B cell (primary cell): ENCODE measurements around the gene NELL1. TPM values are rescaled to one million over a fixed set of nuclear protein-coding genes. Genes with fewer than 3 reads are reported as not detected.
"Not testable (repeated sequence)": the region's sequence is repeated elsewhere in the genome, so short reads cannot be mapped to it uniquely, and the experiment has no call there.

Source experiments
- ATAC-seq: fragments of 200-7000 bp; cut with Tn5 transposase; one replicate; pipeline ENCODE4 v1.10.0; 2021; ENCODE audit warnings: low read depth, mild to moderate bottlenecking, moderate number of reproducible peaks, moderate library complexity
- CTCF ChIA-PET: fragments of 350-600 bp; sonication (Branson Sonifier 250); formaldehyde crosslinking; loops from one replicate; lab custom pipeline; 2021; ENCODE audit warnings: antibody characterized with exemption, inconsistent platforms; lab: Charles Lee
- POLR2A ChIA-PET: fragments of 350-600 bp; sonication (Branson Sonifier 250); formaldehyde crosslinking; loops from one replicate; lab custom pipeline; 2021; ENCODE audit warnings: antibody characterized with exemption; lab: Charles Lee
- DNase-seq: peaks from one replicate; pipeline ENCODE4 v3.0.0; 2013
- H2AFZ ChIP-seq: 2 replicates; pipeline ENCODE4 v1.6.1; 2012; ENCODE audit warnings: mild to moderate bottlenecking, low read depth, low read length; ENCODE audit not compliant: insufficient read depth, poor library complexity, severe bottlenecking
- H3K27ac ChIP-seq, 2 donors: 1 replicate in 1 of 2; 2 replicates in 1 of 2; pipeline ENCODE4 v1.5.1; 2012 to 2013; ENCODE audit warnings: low read length in 2 of 2, mild to moderate bottlenecking in 2 of 2, moderate library complexity in 1 of 2
- H3K27me3 ChIP-seq, 4 experiments: fragments of 200-600 bp in 1 of 4; sonication (generic) in 1 of 4; replicated peaks in 1 of 4; 1 replicate in 2 of 4; 2 replicates in 2 of 4; pipeline versions ENCODE4 v1.6.1 to v1.7.0; 2013 to 2016; ENCODE audit warnings: low read length in 3 of 4, mild to moderate bottlenecking in 2 of 4, mixed read lengths in 1 of 4, moderate library complexity in 1 of 4; ENCODE audit not compliant: insufficient read depth in 4 of 4, control insufficient read depth in 3 of 4; ENCODE audit errors: control extremely low read depth in 1 of 4
- H3K36me3 ChIP-seq, 2 experiments: replicated peaks in 1 of 2; 1 replicate in 1 of 2; 2 replicates in 1 of 2; pipeline versions ENCODE4 v1.6.1 to v1.7.1; 2013; ENCODE audit warnings: low read length in 1 of 2; ENCODE audit not compliant: insufficient read depth in 2 of 2, control insufficient read depth in 1 of 2; ENCODE audit errors: control extremely low read depth in 1 of 2, extremely low read depth in 1 of 2
- H3K4me1 ChIP-seq, 2 donors: fragments of 200-600 bp in 1 of 2; sonication (generic) in 1 of 2; 1 replicate in 1 of 2; 2 replicates in 1 of 2; pipeline versions ENCODE4 v1.5.1 to v1.6.1; 2013 to 2017; ENCODE audit warnings: low read length in 2 of 2; ENCODE audit not compliant: control insufficient read depth in 2 of 2, insufficient read depth in 2 of 2
- H3K4me2 ChIP-seq: replicated peaks from 2 replicates; pipeline ENCODE3; 2012; ENCODE audit warnings: mild to moderate bottlenecking, low read depth, low read length; ENCODE audit not compliant: poor library complexity, severe bottlenecking
- H3K4me3 ChIP-seq, 5 experiments: fragments of 200-600 bp in 1 of 5; sonication (generic) in 1 of 5; 1 replicate in 3 of 5; 2 replicates in 2 of 5; pipeline versions ENCODE4 v1.5.1 to v1.7.0; 2011 to 2016; ENCODE audit warnings: low read length in 4 of 5, mild to moderate bottlenecking in 4 of 5, low read depth in 2 of 5, control low read depth in 1 of 5, moderate library complexity in 1 of 5; ENCODE audit not compliant: insufficient read depth in 1 of 5; ENCODE audit errors: control extremely low read depth in 1 of 5, extremely low read depth in 1 of 5
- H3K79me2 ChIP-seq: fragments of 200-600 bp; sonication (generic); one replicate; pipeline ENCODE4 v1.6.0; 2016; ENCODE audit warnings: low read length; ENCODE audit not compliant: control insufficient read depth, insufficient read depth
- H3K9ac ChIP-seq: fragments of 200-600 bp; sonication (generic); 2 replicates; pipeline ENCODE4 v1.6.1; 2017; ENCODE audit warnings: mild to moderate bottlenecking, low read length, moderate library complexity
- H3K9me3 ChIP-seq, 3 donors: one replicate each; pipeline versions ENCODE4 v1.6.1 to v1.7.1; 2013; ENCODE audit warnings: low read length in 2 of 3; ENCODE audit not compliant: control insufficient read depth in 2 of 3, insufficient read depth in 1 of 3; ENCODE audit errors: control extremely low read depth in 1 of 3
- H4K20me1 ChIP-seq: 2 replicates; pipeline ENCODE4 v1.6.0; 2012; ENCODE audit warnings: mild to moderate bottlenecking, low read length; ENCODE audit not compliant: insufficient read depth, control insufficient read depth, poor library complexity, severe bottlenecking
- H3K27ac Mint-ChIP-seq: one replicate; pipeline ENCODE4 v1.8.0; 2021; ENCODE audit warnings: mixed read lengths
- H3K27me3 Mint-ChIP-seq: one replicate; pipeline ENCODE4 v1.8.0; 2021; ENCODE audit warnings: mixed read lengths
- H3K4me1 Mint-ChIP-seq: one replicate; pipeline ENCODE4 v1.8.0; 2021; ENCODE audit warnings: mixed read lengths
- H3K4me3 Mint-ChIP-seq: one replicate; pipeline ENCODE4 v1.8.0; 2021; ENCODE audit warnings: mixed read lengths
- H3K9me3 Mint-ChIP-seq: one replicate; pipeline ENCODE4 v1.8.0; 2022; ENCODE audit warnings: mixed read lengths; ENCODE audit not compliant: insufficient read depth
- CTCF ChIP-seq: fragments of 200-600 bp; IDR thresholded peaks from one replicate; pipeline ENCODE4 v1.8.0; 2022; ENCODE audit warnings: antibody characterized with exemption, mild to moderate bottlenecking
- EZH2 ChIP-seq: IDR thresholded peaks from 2 replicates; pipeline ENCODE4 v1.6.1; 2012; ENCODE audit warnings: borderline replicate concordance, low read depth, mild to moderate bottlenecking, moderate library complexity, low read length; ENCODE audit not compliant: insufficient read depth, poor library complexity, severe bottlenecking
- WGBS: methylation state at CpG from one replicate; pipeline ENCODE4 v1.1.5; 2013; ENCODE audit warnings: missing lambda C conversion rate; ENCODE audit not compliant: insufficient coverage; 5-methylcytosine and 5-hydroxymethylcytosine counted together
- intact Hi-C: fragments of 100-400 bp; cut with micrococcal nuclease; formaldehyde crosslinking; loops from one replicate; pipeline ENCODE4 v1.10.0; 2022
- polyA plus RNA-seq: library from polyadenylated mRNA; depleted of rRNA; stranded (reverse); fragments of >200 nt; gene quantifications from 2 replicates; pipeline ENCODE4 v1.2.3, GENCODE V29; 2012
- total RNA-seq, 2 donors: library from RNA; stranded (reverse); fragments of 120-200 nt in 1 of 2; gene quantifications; 1 replicate in 1 of 2; 2 replicates in 1 of 2; pipeline versions ENCODE4 v1.2.3 to v1.2.4, GENCODE V29; 2013 to 2022

The NELL1 gene
- total and polyA plus RNA-seq, 2 donors (not counting 1 experiment from before 2014, with no cell fraction given) = not detected

GRCh38 chr11:21264125-21264524 is 594.7 kb downstream of the NELL1 start:
- no peak overlapping the region for H3K4me2 ChIP-seq
- no peaks in the 10 kb centered on the region for H3K9me3 ChIP-seq
- no peaks in the 10 kb centered on the region for H3K79me2 ChIP-seq
- H3K27ac ChIP-seq = no peak overlapping the region
- WGBS = 80% methylated on average over 1 of the region's 1 CpG
- no peaks in the 10 kb centered on the region for H3K36me3 ChIP-seq
- no peak for TF ChIP-seq EZH2
- no peak for TF ChIP-seq CTCF
- H3K9me3 Mint-ChIP-seq = no peaks in the 10 kb centered on the region
- intact Hi-C loops = no loop called here
- no peak overlapping the region for H3K27ac Mint-ChIP-seq
- H3K4me3 ChIP-seq = no peak overlapping the region
- POLR2A ChIA-PET = no interaction called here
- no peaks in the 10 kb centered on the region for H3K27me3 ChIP-seq
- H3K4me1 ChIP-seq = no peaks in the 10 kb centered on the region
- CTCF ChIA-PET = no interaction called here
- no peaks in the 10 kb centered on the region for H3K4me1 Mint-ChIP-seq
- no peak overlapping the region for H3K9ac ChIP-seq
- H4K20me1 ChIP-seq = no peaks in the 10 kb centered on the region
- H3K27me3 Mint-ChIP-seq = no peaks in the 10 kb centered on the region
- no peak for ATAC-seq
- no peak overlapping the region for H2AFZ ChIP-seq
- no peak overlapping the region for H3K4me3 Mint-ChIP-seq
- DNase-seq = no peak

- CTCF ChIA-PET = no interaction called here
- no peaks in the 10 kb centered on the region for H3K79me2 ChIP-seq
- H3K4me2 ChIP-seq = no peak overlapping the region
- no peak overlapping the region for H3K4me3 Mint-ChIP-seq
- no CpG with 5 or more reads among the region's 2 CpGs for WGBS
- no peaks in the 10 kb centered on the region for H3K9me3 ChIP-seq
- H4K20me1 ChIP-seq = no peaks in the 10 kb centered on the region
- TF ChIP-seq CTCF (no peak), EZH2 (no peak)
- H3K27ac ChIP-seq = no peak overlapping the region
- no peaks in the 10 kb centered on the region for H3K4me1 Mint-ChIP-seq
- DNase-seq (no peak), ATAC-seq (no peak)
- no peaks in the 10 kb centered on the region for H3K27me3 ChIP-seq
- H3K27ac Mint-ChIP-seq = no peak overlapping the region
- intact Hi-C loops = no loop called here
- H3K9ac ChIP-seq = no peak overlapping the region
- H3K27me3 Mint-ChIP-seq = no peaks in the 10 kb centered on the region
- POLR2A ChIA-PET = no interaction called here
- H3K36me3 ChIP-seq = no peaks in the 10 kb centered on the region
- H3K9me3 Mint-ChIP-seq = no peaks in the 10 kb centered on the region
- H3K4me3 ChIP-seq = no peak overlapping the region
- H2AFZ ChIP-seq = no peak overlapping the region
- no peaks in the 10 kb centered on the region for H3K4me1 ChIP-seq
Measured at GRCh38 chr11:21268036-21268435, 598.6 kb downstream of the NELL1 start.

GRCh38 chr11:21272139-21272538 is 602.8 kb downstream of the NELL1 start:
- H3K4me3 ChIP-seq, H3K9me3 Mint-ChIP-seq, H3K27ac Mint-ChIP-seq, H4K20me1 ChIP-seq, H3K79me2 ChIP-seq, H3K27me3 Mint-ChIP-seq, H2AFZ ChIP-seq, CTCF ChIA-PET, POLR2A ChIA-PET, H3K4me3 Mint-ChIP-seq, H3K36me3 ChIP-seq, H3K9ac ChIP-seq, H3K4me1 ChIP-seq, H3K27ac ChIP-seq, intact Hi-C loops, H3K27me3 ChIP-seq, DNase-seq, ATAC-seq, H3K4me2 ChIP-seq, H3K4me1 Mint-ChIP-seq, H3K9me3 ChIP-seq: not testable (repeated sequence)
- WGBS = 91% methylated on average over 6 of the region's 6 CpGs
